ENCODE data around the gene MBP. TPM values are rescaled to one million over a fixed set of nuclear protein-coding genes. Genes with fewer than 3 reads are reported as not detected.

Gene MBP
- polyA plus RNA-seq, 1 donor, result 12.9 TPM

DNA sequence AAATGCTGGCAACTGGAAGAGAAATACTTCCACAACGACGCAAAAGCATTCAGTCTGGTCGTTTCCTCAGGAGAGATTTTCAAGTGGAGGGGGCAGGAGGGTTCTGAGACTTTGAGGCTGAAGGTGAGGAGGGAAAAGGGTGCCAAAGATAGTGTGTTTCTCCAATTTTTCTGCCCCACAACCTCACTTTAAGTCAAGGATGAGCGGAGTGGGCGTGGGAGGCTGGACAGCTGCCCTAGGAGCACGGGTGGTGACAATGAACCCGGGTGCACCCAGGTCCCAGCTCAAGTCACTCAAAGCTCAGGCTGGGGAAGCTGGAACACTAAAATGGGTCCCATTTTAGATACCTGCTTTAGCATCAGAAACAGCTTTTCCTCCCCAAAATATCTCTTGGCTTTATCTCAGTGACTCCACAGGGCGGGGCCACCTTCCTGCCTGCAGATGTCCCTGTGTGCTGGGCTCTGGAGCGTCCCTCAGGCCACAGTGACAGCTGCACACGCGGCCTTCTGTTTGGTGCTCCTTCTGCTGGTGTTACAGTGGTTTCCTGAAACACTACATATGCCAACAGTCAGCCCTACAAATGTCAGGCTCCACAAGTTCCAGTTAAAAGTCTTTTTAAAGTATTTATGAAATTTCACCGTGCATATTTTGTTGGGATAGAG is 1.4 kb upstream of the MBP start:
- no peak for DNase-seq (ENCODE audit: low read depth)

- no peak for DNase-seq (ENCODE audit: low read depth)
Measured at GRCh38 chr18:77133051-77133834, 660 bp upstream of the MBP start.

- no peak for DNase-seq (ENCODE audit: low read depth)
Measured at GRCh38 chr18:77131652-77132368, 773 bp downstream of the MBP start.

GRCh38 chr18:77131100-77131651 is 1.4 kb downstream of the MBP start:
- no peak for DNase-seq (ENCODE audit: low read depth)

DNA sequence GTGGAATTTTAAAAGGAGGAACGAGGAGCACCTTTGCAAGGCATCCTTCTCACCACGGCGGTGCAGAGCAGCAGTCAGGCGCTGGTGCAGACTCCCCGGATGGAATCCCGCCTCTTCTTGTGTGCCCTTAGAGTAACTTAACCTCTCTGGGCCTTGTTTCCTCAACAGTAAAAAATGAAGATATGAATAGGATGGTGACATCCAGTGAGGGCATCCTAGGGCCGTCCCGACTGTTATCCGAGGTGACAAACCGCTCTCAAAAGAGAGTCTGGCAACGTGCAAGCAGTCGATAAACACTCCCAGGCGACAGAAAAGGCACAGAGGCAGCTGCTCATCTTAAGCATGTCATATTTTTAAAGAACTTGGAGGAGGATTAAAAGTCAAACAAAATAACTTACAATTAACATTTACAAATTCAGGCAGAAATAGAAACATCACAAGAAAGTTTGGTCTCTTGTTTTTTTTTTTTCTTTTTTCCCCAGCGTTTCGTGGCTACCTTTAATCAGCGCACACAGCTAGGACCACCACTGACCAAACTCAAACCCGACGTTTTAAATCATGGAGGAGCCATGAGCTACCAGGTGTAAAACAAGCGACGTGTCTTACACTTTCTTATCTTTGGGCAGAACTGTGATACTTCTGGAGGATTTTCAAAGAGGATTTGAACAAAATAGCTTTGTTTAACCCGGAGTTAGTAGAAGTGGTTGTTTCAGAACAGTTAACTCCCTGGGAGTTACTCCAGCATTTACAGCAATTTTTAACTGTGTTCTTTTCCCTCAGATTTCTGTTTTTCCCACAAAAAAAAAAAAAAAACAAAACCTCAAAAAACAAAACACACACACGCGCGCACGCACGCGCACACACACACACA is 2.1 kb downstream of the MBP start:
- no peak for DNase-seq (ENCODE audit: low read depth)

DNA sequence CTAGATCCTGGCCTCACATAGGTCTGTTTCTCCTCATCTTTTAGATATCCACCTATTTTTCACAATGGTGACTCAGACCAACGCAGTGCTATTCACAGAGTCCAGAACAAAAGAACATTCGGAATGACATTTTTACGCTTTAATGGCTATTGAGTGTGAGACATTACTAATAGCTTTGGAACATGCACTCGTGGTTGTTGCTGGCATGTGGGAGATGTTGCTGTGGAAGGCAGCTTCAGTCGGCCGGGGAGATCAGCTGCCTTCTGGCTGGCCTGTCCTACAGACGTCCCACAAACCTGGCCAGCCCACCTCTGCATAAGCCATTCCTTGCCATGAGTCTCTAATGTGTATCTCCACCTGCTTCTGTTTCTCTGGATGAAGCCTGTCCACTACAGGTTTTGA is 3.4 kb downstream of the MBP start:
- DNase-seq (ENCODE audit: low read depth), result no peak

DNA sequence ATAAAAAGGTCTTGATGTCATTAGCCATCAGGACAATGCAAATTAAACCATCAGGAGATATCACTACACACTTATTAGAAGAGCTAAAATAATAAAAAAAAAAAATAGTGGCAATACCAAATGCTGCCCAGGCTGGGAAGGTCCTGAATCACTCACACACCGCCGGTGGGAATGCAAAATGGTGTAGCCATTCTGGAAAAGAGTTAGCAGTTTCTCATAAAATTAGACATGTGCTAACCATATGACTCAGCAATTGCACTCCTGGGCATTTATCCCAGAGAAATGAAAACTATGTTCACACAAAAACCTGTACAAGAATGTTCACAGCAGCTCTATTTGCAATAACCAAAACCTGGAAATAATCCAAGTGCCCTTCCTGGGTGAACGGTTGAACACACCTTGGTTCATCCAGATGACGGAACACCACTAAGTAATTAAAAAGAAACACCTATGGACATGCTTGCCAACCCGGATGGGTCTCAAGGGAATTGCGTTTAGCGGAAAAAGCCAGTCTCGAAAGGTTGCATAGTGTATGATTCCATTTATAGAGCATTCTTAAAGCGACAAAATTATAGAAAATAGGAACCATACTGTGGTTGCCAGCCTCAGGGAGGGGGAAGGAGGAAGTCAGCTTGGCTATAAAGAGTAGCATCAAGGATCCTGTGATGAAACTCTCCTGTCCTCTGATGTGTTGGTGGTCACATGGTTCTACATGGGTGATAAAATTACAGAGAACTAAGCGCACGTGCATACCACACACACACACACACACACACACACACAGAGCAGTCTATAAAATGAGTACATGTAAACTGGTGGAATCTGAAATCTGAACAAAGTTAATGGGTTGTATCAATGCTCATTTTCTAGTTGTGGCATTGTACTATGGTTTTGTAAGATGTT is 4.6 kb downstream of the MBP start:
- DNase-seq (ENCODE audit: low read depth), result no peak

GRCh38 chr18:77124452-77124922 is 8.1 kb downstream of the MBP start:
- DNase-seq (ENCODE audit: low read depth), result no peak

DNA sequence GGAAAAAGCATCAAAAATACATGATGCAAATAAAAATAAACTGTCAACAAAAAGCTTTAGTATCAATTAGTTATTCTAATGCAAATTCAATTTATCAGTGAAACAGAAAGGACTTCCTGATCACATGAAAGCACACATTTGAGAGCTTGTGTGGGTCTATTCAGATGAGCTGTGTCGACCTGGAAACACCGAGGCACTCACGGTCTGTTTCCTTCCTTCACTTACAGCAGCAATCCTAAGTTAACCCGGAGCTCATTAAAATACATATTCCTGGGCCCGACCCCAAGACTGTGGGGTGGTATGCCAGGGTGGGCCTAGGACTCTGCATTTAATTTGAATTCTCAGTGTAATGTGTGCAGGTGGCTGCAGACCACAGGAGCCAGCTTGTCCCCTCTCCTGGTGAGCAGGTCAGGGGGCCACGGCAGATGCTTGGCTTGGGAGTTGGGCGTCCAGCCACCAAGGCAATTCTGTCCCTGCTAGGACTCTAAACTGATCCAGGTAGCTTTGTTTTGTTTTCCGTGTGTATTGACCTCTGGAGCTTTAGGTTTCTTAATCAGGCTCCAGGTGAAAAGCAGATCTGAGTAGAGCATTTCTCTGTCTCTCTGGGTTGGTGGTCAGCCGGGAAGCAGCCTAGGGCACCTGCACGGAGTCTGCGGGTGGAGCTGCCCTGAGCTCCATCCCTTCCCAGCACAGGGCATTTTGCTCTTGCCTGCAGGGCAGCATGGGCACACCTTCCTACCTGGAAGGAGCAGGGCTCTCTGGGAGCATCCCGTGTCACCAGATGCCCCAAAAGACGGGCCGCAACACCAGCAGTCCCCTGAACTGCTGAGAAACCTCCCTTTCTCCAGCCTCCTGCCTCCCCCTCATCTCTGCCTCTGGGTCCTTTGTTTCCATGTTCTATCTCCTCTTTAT is 9.0 kb downstream of the MBP start:
- no peak for DNase-seq (ENCODE audit: low read depth)

- DNase-seq (ENCODE audit: low read depth), result no peak
Measured at GRCh38 chr18:77121523-77121922, 11.1 kb downstream of the MBP start.

DNA sequence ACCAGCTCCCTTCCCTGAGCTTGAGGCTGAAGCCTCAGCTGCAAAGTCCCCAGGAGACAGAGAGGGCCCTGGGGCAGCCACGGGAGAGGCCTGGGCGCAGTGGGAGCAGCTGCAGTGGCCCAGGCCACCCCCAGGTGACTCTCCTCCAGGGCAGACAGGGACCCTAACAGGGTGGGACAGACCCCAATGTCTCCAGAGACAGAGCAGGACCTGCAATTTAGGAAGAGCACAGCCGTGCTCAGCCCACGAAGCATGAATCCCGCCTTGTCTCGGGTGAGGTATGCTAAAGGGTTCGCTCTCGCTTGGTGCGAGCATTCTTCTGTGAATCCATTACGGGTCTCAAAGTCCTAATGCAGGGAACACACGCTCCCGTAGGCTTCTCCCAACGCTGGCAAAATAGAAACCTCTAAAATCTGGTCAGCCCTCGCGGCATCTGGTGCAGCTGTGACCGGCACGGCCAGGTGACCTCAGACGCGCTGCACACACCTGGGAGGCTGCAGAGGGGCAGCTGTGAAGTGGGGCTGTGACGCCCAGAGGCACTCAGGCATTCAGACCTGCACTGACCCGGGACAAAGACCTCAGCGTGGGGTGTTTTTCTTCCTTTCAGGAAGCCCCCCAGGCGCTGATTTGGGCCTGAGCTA is 12.6 kb downstream of the MBP start:
- no peak for DNase-seq (ENCODE audit: low read depth)

GRCh38 chr18:77119101-77119850 is 13.3 kb downstream of the MBP start:
- DNase-seq (ENCODE audit: low read depth), result no peak

GRCh38 chr18:77118256-77119090 is 14.1 kb downstream of the MBP start:
- no peak for DNase-seq (ENCODE audit: low read depth)

GRCh38 chr18:77116201-77117080 is 16.1 kb downstream of the MBP start:
- DNase-seq (ENCODE audit: low read depth), result no peak

DNA sequence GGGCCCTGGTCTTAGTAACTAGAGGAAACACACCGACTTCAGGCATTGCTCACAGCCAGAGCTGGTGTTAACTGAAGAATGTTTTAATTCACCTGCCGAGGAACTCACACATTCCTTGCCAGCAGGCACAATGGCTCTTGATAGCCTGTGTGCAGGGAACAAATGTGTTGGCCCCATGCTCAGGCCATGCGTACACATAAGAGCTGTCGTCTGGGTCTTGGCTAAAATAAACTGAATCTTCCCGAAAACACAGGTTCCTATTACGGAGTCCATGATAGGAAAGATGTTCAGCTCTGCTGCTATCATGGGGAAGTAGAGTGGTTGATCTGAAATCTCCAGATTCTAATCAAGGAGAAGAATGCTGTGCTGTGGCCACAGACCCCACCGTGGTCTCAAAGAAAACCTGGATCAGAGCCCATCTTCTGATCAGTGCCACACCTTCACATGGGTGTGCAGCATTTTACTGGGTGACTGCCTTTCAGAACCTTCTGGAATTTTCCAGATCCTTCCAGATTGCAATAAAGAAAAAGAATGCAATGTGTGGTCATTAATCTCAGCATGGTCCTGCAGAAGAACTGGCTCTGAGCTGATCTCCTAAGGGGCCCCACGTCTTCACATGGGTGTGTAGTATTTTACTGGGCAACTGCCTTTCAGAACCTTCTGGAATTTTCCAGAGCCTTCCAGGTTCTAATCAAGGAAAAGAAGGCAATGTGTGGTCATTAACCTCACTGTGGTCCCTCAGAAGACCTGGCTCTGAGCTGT is 17.2 kb downstream of the MBP start:
- DNase-seq (ENCODE audit: low read depth), result no peak

All from forelimb muscle (tissue), 1 donor.